RWPE2 (cell line): ENCODE measurements around the gene TCP10L.
A peak's percentile ranks its signal among the peaks of the same experiment; 100 is the strongest.

Source experiments
- ATAC-seq: fragments of 200-7000 bp; cut with Tn5 transposase; 3 replicates; pipeline ENCODE4 v1.9.1; 2021; ENCODE audit warnings: low read depth
- DNase-seq: peaks from one replicate; pipeline ENCODE4 v3.0.0-alpha.2; 2020; ENCODE audit warnings: low spot score
- H3K27ac ChIP-seq: fragments of 450-650 bp; 2 replicates; pipeline ENCODE4 v1.5.1; 2017; ENCODE audit warnings: mild to moderate bottlenecking; ENCODE audit not compliant: poor library complexity, severe bottlenecking
- H3K27me3 ChIP-seq: fragments of 250-450 bp; sonication (Bioruptor Pico); 2 replicates; pipeline ENCODE4 v1.5.1; 2021; ENCODE audit warnings: mild to moderate bottlenecking, moderate library complexity; ENCODE audit not compliant: insufficient read depth, poor library complexity, severe bottlenecking
- H3K36me3 ChIP-seq: fragments of 250-450 bp; sonication (Bioruptor Pico); 2 replicates; pipeline ENCODE4 v1.5.1; 2020; ENCODE audit warnings: low read depth, mild to moderate bottlenecking, moderate library complexity
- H3K4me1 ChIP-seq: fragments of 250-450 bp; sonication (Bioruptor Pico); 2 replicates; pipeline ENCODE4 v1.5.1; 2021; ENCODE audit warnings: mild to moderate bottlenecking, moderate library complexity; ENCODE audit not compliant: insufficient read depth, poor library complexity, severe bottlenecking
- H3K4me3 ChIP-seq: fragments of 250-450 bp; sonication (Bioruptor Pico); 2 replicates; pipeline ENCODE4 v1.5.1; 2021; ENCODE audit warnings: mild to moderate bottlenecking, moderate library complexity; ENCODE audit not compliant: severe bottlenecking
- H3K9me3 ChIP-seq: fragments of 250-450 bp; sonication (Bioruptor Pico); 2 replicates; pipeline ENCODE4 v1.5.1; 2021; ENCODE audit warnings: mild to moderate bottlenecking, moderate library complexity; ENCODE audit not compliant: severe bottlenecking
- CTCF ChIP-seq: fragments of 450-650 bp; IDR thresholded peaks from one replicate; pipeline ENCODE4 v1.5.1; 2017; ENCODE audit warnings: mild to moderate bottlenecking, moderate library complexity; ENCODE audit not compliant: poor library complexity, severe bottlenecking

Gene TCP10L

GRCh38 chr21:32580949-32581348 lies 4.4 kb downstream of the TCP10L start:
- Histone ChIP-seq H3K9me3 (no peaks in the 10 kb centered on the region), H3K4me1 (no peaks in the 10 kb centered on the region), H3K27ac (no peak overlapping the region), H3K4me3 (no peak overlapping the region), H3K36me3 (no peaks in the 10 kb centered on the region), H3K27me3 (no peaks in the 10 kb centered on the region)
- TF ChIP-seq CTCF: no peak
- no peak for DNase-seq
- no peak for ATAC-seq

GRCh38 chr21:32578107-32578691 lies 7.1 kb downstream of the TCP10L start:
- ATAC-seq (no peak), DNase-seq (no peak)
- no peaks in the 10 kb centered on the region for H3K4me1 ChIP-seq
- no peak overlapping the region for H3K4me3 ChIP-seq
- no peaks in the 10 kb centered on the region for H3K36me3 ChIP-seq
- no peak overlapping the region for H3K27ac ChIP-seq
- TF ChIP-seq CTCF: peak; percentile 19
- H3K27me3 ChIP-seq: no peaks in the 10 kb centered on the region
- no peaks in the 10 kb centered on the region for H3K9me3 ChIP-seq

GRCh38 chr21:32576011-32576410 lies 9.3 kb downstream of the TCP10L start:
- H3K4me1 ChIP-seq: no peaks in the 10 kb centered on the region
- no peak for ATAC-seq
- H3K4me3 ChIP-seq: no peak overlapping the region
- no peak for DNase-seq
- no peaks in the 10 kb centered on the region for H3K36me3 ChIP-seq
- H3K27me3 ChIP-seq: no peaks in the 10 kb centered on the region
- TF ChIP-seq CTCF: no peak
- H3K27ac ChIP-seq: no peak overlapping the region
- no peaks in the 10 kb centered on the region for H3K9me3 ChIP-seq

GRCh38 chr21:32574946-32575925 lies 10.1 kb downstream of the TCP10L start:
- ATAC-seq (no peak), DNase-seq (no peak)
- Histone ChIP-seq H3K27me3 (no peaks in the 10 kb centered on the region), H3K36me3 (no peaks in the 10 kb centered on the region), H3K9me3 (no peaks in the 10 kb centered on the region), H3K27ac (no peak overlapping the region), H3K4me3 (no peak overlapping the region), H3K4me1 (no peaks in the 10 kb centered on the region)
- no peak for TF ChIP-seq CTCF
